GM12892 (cell line): ENCODE measurements around the gene TCAF1.
"Not testable (repeated sequence)": the region's sequence is repeated elsewhere in the genome, so short reads cannot be mapped to it uniquely, and the experiment has no call there.

Experiments
- POLR2A ChIP-seq: IDR thresholded peaks from 2 replicates; pipeline ENCODE4 v1.6.1; 2011; ENCODE audit warnings: low read depth, low read length, control low read depth
- POLR2AphosphoS5 ChIP-seq: IDR thresholded peaks from 2 replicates; pipeline ENCODE4 v1.6.1; 2011; ENCODE audit warnings: low read depth, low read length, control low read depth
- TAF1 ChIP-seq: IDR thresholded peaks from 2 replicates; pipeline ENCODE4 v1.6.1; 2011; ENCODE audit warnings: low read depth, mild to moderate bottlenecking, control low read depth, low read length, borderline replicate concordance

GRCh38 chr7:143826578-143826977 is 75.4 kb downstream of the TCAF1 start:
- TF ChIP-seq POLR2A, POLR2AphosphoS5, TAF1: not testable (repeated sequence)
